ENCODE measurements around the gene PAPPA2. TPM values are rescaled to one million over a fixed set of nuclear protein-coding genes. Genes with fewer than 3 reads are reported as not detected.

The PAPPA2 gene
- total and polyA plus RNA-seq, 5 donors, result 0.18 to 1.1 (median 0.74) TPM

GRCh38 chr1:176839216-176839615 lies 376.2 kb downstream of the PAPPA2 start:
- intact Hi-C loops (cut with DNase I), result no loop called here
- no peak overlapping the region for H3K27ac ChIP-seq (ENCODE audit: low read length)
- no peaks in the 10 kb centered on the region for H3K9me3 ChIP-seq (ENCODE audit: control insufficient read depth, low read length)
- H3K4me3 ChIP-seq (ENCODE audit: low read length), result no peak overlapping the region
- 92% methylated on average over 4 of the region's 4 CpGs for WGBS
- no peak for ATAC-seq
- H3K4me1 ChIP-seq (ENCODE audit: control insufficient read depth, insufficient read depth, low read length), result peaks cover 2% of the 10 kb centered on the region
- no peaks in the 10 kb centered on the region for H3K27me3 ChIP-seq (ENCODE audit: control insufficient read depth, insufficient read depth)
- no peak for DNase-seq

GRCh38 chr1:176841238-176841637 lies 378.3 kb downstream of the PAPPA2 start:
- H3K27ac ChIP-seq (ENCODE audit: low read length), result no peak overlapping the region
- no peak for ATAC-seq
- H3K27me3 ChIP-seq (ENCODE audit: control insufficient read depth, insufficient read depth), result no peaks in the 10 kb centered on the region
- no peak for DNase-seq
- H3K4me1 ChIP-seq (ENCODE audit: control insufficient read depth, insufficient read depth, low read length), result peaks cover 2% of the 10 kb centered on the region
- 54% methylated on average over 2 of the region's 2 CpGs for WGBS
- no peak overlapping the region for H3K4me3 ChIP-seq (ENCODE audit: low read length)
- intact Hi-C loops (cut with DNase I), result loop anchor here (5.0 to 10.0 kb wide), 6 partner anchors 146 to 1686 kb away; no protein-coding TSS in a partner anchor
- no peaks in the 10 kb centered on the region for H3K9me3 ChIP-seq (ENCODE audit: control insufficient read depth, low read length)

GRCh38 chr1:176843352-176844297 lies 380.6 kb downstream of the PAPPA2 start:
- H3K9me3 ChIP-seq (ENCODE audit: control insufficient read depth, low read length), result no peaks in the 10 kb centered on the region
- no peak overlapping the region for H3K4me3 ChIP-seq (ENCODE audit: low read length)
- intact Hi-C loops (cut with DNase I), result loop anchor here (2.0 to 10.0 kb wide), 7 partner anchors 149 to 1689 kb away; no protein-coding TSS in a partner anchor
- DNase-seq (peak in 2 of 3 donors; percentile 25 to 68), ATAC-seq (peak; percentile 57 to 76)
- H3K27ac ChIP-seq (ENCODE audit: low read length), result no peak overlapping the region
- H3K4me1 ChIP-seq (ENCODE audit: control insufficient read depth, insufficient read depth, low read length), result peaks cover 2% of the 10 kb centered on the region
- no peaks in the 10 kb centered on the region for H3K27me3 ChIP-seq (ENCODE audit: control insufficient read depth, insufficient read depth)
- WGBS, result 17% methylated on average over 4 of the region's 4 CpGs

GRCh38 chr1:176847052-176847451 lies 384.1 kb downstream of the PAPPA2 start:
- intact Hi-C loops (cut with DNase I), result loop anchor here in 1 of 4 donors (10.0 kb wide), 3 partner anchors 152 to 1692 kb away; no protein-coding TSS in a partner anchor
- WGBS, result 30% methylated on average over 1 of the region's 1 CpG
- Histone ChIP-seq H3K9me3 (ENCODE audit: control insufficient read depth, low read length) (no peaks in the 10 kb centered on the region), H3K27ac (ENCODE audit: low read length) (no peak overlapping the region), H3K4me1 (ENCODE audit: control insufficient read depth, insufficient read depth, low read length) (peaks cover 2% of the 10 kb centered on the region), H3K4me3 (ENCODE audit: low read length) (no peak overlapping the region), H3K27me3 (ENCODE audit: control insufficient read depth, insufficient read depth) (no peaks in the 10 kb centered on the region)
- DNase-seq (no peak), ATAC-seq (peak in 1 of 2 donors; percentile 23)

- ATAC-seq, result no peak
- Histone ChIP-seq H3K4me3 (ENCODE audit: low read length) (no peak overlapping the region), H3K4me1 (ENCODE audit: control insufficient read depth, insufficient read depth, low read length) (peaks cover under 1% of the 10 kb centered on the region), H3K9me3 (ENCODE audit: control insufficient read depth, low read length) (no peaks in the 10 kb centered on the region), H3K27ac (ENCODE audit: low read length) (no peak overlapping the region), H3K27me3 (ENCODE audit: control insufficient read depth, insufficient read depth) (no peaks in the 10 kb centered on the region)
- no peak for DNase-seq
- WGBS, result 95% methylated on average over 3 of the region's 3 CpGs
- intact Hi-C loops (cut with DNase I), result loop anchor here in 1 of 4 donors (10.0 kb wide), 3 partner anchors 154 to 1694 kb away; no protein-coding TSS in a partner anchor
Measured at GRCh38 chr1:176849281-176849680, 386.3 kb downstream of the PAPPA2 start.

- ATAC-seq (no peak), DNase-seq (no peak)
- no peak overlapping the region for H3K4me3 ChIP-seq (ENCODE audit: low read length)
- no peaks in the 10 kb centered on the region for H3K27me3 ChIP-seq (ENCODE audit: control insufficient read depth, insufficient read depth)
- H3K9me3 ChIP-seq (ENCODE audit: control insufficient read depth, low read length), result no peaks in the 10 kb centered on the region
- intact Hi-C loops (cut with DNase I), result no loop called here
- peaks cover 2% of the 10 kb centered on the region for H3K4me1 ChIP-seq (ENCODE audit: control insufficient read depth, insufficient read depth, low read length)
- WGBS, result 82% methylated on average over 4 of the region's 4 CpGs
- H3K27ac ChIP-seq (ENCODE audit: low read length), result no peak overlapping the region
Measured at GRCh38 chr1:176850871-176851270, 387.9 kb downstream of the PAPPA2 start.

- Histone ChIP-seq H3K4me1 (ENCODE audit: control insufficient read depth, insufficient read depth, low read length) (peaks cover 2% of the 10 kb centered on the region), H3K9me3 (ENCODE audit: control insufficient read depth, low read length) (no peaks in the 10 kb centered on the region), H3K27ac (ENCODE audit: low read length) (no peak overlapping the region), H3K27me3 (ENCODE audit: control insufficient read depth, insufficient read depth) (no peaks in the 10 kb centered on the region), H3K4me3 (ENCODE audit: low read length) (no peak overlapping the region)
- intact Hi-C loops (cut with DNase I), result no loop called here
- 89% methylated on average over 3 of the region's 3 CpGs for WGBS
- DNase-seq (no peak), ATAC-seq (no peak)
Measured at GRCh38 chr1:176852124-176852523, 389.1 kb downstream of the PAPPA2 start.

- DNase-seq, result no peak
- no peak overlapping the region for H3K4me3 ChIP-seq (ENCODE audit: low read length)
- WGBS, result 25% methylated on average over 3 of the region's 3 CpGs
- no peaks in the 10 kb centered on the region for H3K9me3 ChIP-seq (ENCODE audit: control insufficient read depth, low read length)
- peaks cover 2% of the 10 kb centered on the region for H3K4me1 ChIP-seq (ENCODE audit: control insufficient read depth, insufficient read depth, low read length)
- intact Hi-C loops (cut with DNase I), result no loop called here
- no peak overlapping the region for H3K27ac ChIP-seq (ENCODE audit: low read length)
- no peaks in the 10 kb centered on the region for H3K27me3 ChIP-seq (ENCODE audit: control insufficient read depth, insufficient read depth)
- ATAC-seq, result peak in 1 of 2 donors; percentile 55
Measured at GRCh38 chr1:176853503-176853902, 390.5 kb downstream of the PAPPA2 start.

GRCh38 chr1:176854121-176854520 lies 391.1 kb downstream of the PAPPA2 start:
- Histone ChIP-seq H3K4me3 (ENCODE audit: low read length) (no peak overlapping the region), H3K4me1 (ENCODE audit: control insufficient read depth, insufficient read depth, low read length) (peaks cover 2% of the 10 kb centered on the region), H3K27ac (ENCODE audit: low read length) (no peak overlapping the region), H3K9me3 (ENCODE audit: control insufficient read depth, low read length) (no peaks in the 10 kb centered on the region), H3K27me3 (ENCODE audit: control insufficient read depth, insufficient read depth) (no peaks in the 10 kb centered on the region)
- ATAC-seq (no peak), DNase-seq (no peak)
- intact Hi-C loops (cut with DNase I), result no loop called here
- WGBS, result 79% methylated on average over 4 of the region's 4 CpGs

GRCh38 chr1:176854758-176855745 lies 392.1 kb downstream of the PAPPA2 start:
- Histone ChIP-seq H3K4me1 (ENCODE audit: control insufficient read depth, insufficient read depth, low read length) (peaks cover 2% of the 10 kb centered on the region), H3K27me3 (ENCODE audit: control insufficient read depth, insufficient read depth) (no peaks in the 10 kb centered on the region), H3K27ac (ENCODE audit: low read length) (no peak overlapping the region), H3K4me3 (ENCODE audit: low read length) (no peak overlapping the region), H3K9me3 (ENCODE audit: control insufficient read depth, low read length) (no peaks in the 10 kb centered on the region)
- WGBS, result 67% methylated on average over 7 of the region's 7 CpGs
- DNase-seq (no peak), ATAC-seq (no peak)
- intact Hi-C loops (cut with DNase I), result no loop called here
